SU-DHL-6 (cell line): ENCODE measurements around the gene ADD1.

Experiments used
- EZH2phosphoT487 ChIP-seq: fragments of 200-600 bp; sonication (generic), shearing (Covaris generic); conservative IDR thresholded peaks from 2 replicates; pipeline ENCODE4 v1.6.1; 2018; ENCODE audit warnings: mild to moderate bottlenecking, antibody characterized with exemption, low read length, moderate library complexity, mixed read lengths
- TF ChIP-seq, protein P1 (sequence below): fragments of 200-600 bp; sonication (generic); IDR thresholded peaks from one replicate; pipeline ENCODE4 v1.5.1; 2017; ENCODE audit warnings: antibody characterized with exemption, mild to moderate bottlenecking, low read length, moderate library complexity; ENCODE audit not compliant: insufficient read depth, poor library complexity, severe bottlenecking

- TF ChIP-seq, protein P1, sequence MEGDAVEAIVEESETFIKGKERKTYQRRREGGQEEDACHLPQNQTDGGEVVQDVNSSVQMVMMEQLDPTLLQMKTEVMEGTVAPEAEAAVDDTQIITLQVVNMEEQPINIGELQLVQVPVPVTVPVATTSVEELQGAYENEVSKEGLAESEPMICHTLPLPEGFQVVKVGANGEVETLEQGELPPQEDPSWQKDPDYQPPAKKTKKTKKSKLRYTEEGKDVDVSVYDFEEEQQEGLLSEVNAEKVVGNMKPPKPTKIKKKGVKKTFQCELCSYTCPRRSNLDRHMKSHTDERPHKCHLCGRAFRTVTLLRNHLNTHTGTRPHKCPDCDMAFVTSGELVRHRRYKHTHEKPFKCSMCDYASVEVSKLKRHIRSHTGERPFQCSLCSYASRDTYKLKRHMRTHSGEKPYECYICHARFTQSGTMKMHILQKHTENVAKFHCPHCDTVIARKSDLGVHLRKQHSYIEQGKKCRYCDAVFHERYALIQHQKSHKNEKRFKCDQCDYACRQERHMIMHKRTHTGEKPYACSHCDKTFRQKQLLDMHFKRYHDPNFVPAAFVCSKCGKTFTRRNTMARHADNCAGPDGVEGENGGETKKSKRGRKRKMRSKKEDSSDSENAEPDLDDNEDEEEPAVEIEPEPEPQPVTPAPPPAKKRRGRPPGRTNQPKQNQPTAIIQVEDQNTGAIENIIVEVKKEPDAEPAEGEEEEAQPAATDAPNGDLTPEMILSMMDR, result no peak
- TF ChIP-seq EZH2phosphoT487, result no peak
These were observed 33.9 kb upstream of the ADD1 start for GRCh38 chr4:2809610-2810180.
